ENCODE data around the gene KCNA4. TPM values are rescaled to one million over a fixed set of nuclear protein-coding genes. Genes with fewer than 3 reads are reported as not detected.

KCNA4 gene
- total and polyA plus RNA-seq, 3 donors from 2014 or later: 0.24 to 0.73 (median 0.25) TPM

DNA sequence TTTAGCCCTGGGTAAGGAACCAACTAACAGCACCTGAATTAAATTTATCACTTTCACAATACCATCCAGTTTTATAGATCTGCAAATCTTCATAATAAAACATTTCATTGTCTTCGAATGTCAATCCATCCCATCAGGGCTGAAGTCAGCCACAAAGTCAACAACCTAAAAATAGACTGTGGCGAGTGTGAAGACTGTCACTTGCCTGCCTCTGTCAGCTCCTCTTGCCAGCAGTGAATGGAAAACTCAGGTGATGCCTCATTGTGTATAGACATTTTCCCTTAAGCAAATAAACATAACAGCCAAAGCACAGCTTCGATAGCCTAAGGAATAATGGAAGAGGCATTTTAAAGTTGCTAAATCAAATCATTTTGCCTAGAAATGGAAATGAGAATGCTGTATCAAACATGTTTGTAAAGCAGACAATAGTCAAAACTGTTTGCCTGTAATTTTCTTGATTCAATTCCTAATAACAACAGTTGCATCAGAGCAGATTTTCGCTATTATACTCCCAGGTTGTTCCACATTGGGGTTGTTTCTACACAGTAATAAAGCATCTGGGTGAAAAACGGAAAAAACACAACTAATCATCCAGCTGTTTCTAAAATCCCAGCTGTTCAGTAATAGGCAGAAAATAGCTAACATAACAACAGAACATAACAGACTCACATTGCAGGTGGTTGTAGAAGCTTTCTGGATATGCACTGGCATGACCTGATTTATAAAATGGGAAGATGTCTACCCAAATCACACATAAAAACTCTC lies 15.7 kb downstream of the KCNA4 start:
- 66 to 69% methylated on average over 5 of the region's 5 CpGs for WGBS, 2 donors
- Histone ChIP-seq H3K4me3 (no peak overlapping the region), H3K4me1 (no peaks in the 10 kb centered on the region), H3K27me3 (no peaks in the 10 kb centered on the region), H3K9me3 (no peaks in the 10 kb centered on the region), H3K27ac (no peak overlapping the region), H3K36me3 (ENCODE audit: low read depth, missing control alignments) (no peaks in the 10 kb centered on the region)
- DNase-seq: no peak
- intact Hi-C loops (cut with DNase I; ENCODE audit: low total_unique reads): no loop called here
- TF ChIP-seq, protein P1, sequence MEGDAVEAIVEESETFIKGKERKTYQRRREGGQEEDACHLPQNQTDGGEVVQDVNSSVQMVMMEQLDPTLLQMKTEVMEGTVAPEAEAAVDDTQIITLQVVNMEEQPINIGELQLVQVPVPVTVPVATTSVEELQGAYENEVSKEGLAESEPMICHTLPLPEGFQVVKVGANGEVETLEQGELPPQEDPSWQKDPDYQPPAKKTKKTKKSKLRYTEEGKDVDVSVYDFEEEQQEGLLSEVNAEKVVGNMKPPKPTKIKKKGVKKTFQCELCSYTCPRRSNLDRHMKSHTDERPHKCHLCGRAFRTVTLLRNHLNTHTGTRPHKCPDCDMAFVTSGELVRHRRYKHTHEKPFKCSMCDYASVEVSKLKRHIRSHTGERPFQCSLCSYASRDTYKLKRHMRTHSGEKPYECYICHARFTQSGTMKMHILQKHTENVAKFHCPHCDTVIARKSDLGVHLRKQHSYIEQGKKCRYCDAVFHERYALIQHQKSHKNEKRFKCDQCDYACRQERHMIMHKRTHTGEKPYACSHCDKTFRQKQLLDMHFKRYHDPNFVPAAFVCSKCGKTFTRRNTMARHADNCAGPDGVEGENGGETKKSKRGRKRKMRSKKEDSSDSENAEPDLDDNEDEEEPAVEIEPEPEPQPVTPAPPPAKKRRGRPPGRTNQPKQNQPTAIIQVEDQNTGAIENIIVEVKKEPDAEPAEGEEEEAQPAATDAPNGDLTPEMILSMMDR (IDR thresholded peaks at IDR 0.05): no peak
- no peak for TF ChIP-seq POLR2A (IDR thresholded peaks at IDR 0.05)

DNA sequence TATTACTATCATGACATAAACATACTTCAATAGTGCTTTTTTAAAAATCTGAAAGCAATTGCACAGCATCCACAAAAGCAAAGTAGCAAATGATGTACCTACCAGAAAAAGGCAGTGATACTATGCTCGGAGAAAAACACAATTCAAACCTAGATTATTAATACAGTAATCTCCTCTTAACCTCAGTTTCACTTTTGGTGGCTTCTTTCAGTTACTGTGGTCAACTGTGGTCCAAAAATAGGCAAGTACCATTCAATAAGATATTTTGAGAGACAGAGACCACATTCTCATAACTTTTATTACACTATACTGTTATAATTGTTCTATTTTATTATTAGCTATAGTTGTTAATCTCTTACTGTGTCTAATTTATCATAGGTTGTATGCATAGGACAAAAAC lies 20.8 kb downstream of the KCNA4 start:
- no peak overlapping the region for H3K27ac ChIP-seq
- DNase-seq: no peak
- TF ChIP-seq, protein P1 (IDR thresholded peaks at IDR 0.05): no peak
- TF ChIP-seq POLR2A (IDR thresholded peaks at IDR 0.05): no peak
- no peaks in the 10 kb centered on the region for H3K36me3 ChIP-seq (ENCODE audit: low read depth, missing control alignments)
- H3K4me1 ChIP-seq: no peaks in the 10 kb centered on the region
- H3K9me3 ChIP-seq: no peaks in the 10 kb centered on the region
- 92 to 95% methylated on average over 1 of the region's 1 CpG for WGBS, 2 donors
- intact Hi-C loops (cut with DNase I; ENCODE audit: low total_unique reads): no loop called here
- H3K27me3 ChIP-seq: no peaks in the 10 kb centered on the region
- no peak overlapping the region for H3K4me3 ChIP-seq

DNA sequence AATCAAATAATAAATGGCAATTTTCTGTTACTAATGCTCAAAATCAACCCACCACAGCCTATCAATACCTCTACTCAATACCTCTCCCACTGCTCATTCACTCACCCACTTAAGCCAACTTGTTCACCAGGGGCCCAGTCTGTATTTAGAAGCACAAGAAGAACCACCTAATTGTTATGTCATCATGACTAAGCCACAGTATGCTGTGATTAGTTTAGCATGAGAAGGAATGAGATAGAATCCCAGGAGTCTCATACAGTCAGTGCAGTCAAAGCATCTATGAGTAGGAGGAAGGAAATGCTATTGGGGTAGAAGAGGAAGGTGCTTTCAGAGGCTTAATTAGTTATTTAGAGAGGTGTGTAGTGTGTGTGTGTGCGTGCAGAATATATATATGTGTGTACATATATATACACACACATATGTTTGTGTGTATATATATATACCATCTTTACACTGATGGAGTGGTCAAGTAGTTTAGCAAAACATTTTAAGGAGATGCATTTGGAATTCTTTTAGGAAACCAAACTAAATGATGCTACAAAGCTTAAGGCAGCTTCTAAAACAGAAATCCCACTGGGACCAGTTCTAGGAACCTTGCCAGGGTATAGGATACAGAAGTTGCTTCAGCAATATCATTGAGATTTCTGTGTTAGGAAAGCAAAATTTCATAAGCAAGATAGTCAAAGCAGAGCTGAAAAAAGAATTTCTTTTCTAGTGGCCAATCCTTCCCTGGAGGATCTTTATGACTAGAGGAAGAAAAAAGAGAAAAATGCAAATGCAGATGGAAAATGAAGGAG lies 27.5 kb downstream of the KCNA4 start:
- no peaks in the 10 kb centered on the region for H3K4me1 ChIP-seq
- intact Hi-C loops (cut with DNase I; ENCODE audit: low total_unique reads): no loop called here
- H3K9me3 ChIP-seq: no peaks in the 10 kb centered on the region
- H3K36me3 ChIP-seq (ENCODE audit: low read depth, missing control alignments): no peaks in the 10 kb centered on the region
- TF ChIP-seq POLR2A (IDR thresholded peaks at IDR 0.05): no peak
- TF ChIP-seq, protein P1 (IDR thresholded peaks at IDR 0.05): no peak
- 77 to 91% methylated on average over 1 of the region's 1 CpG for WGBS, 2 donors
- no peak overlapping the region for H3K27ac ChIP-seq
- no peak for DNase-seq
- no peaks in the 10 kb centered on the region for H3K27me3 ChIP-seq
- no peak overlapping the region for H3K4me3 ChIP-seq

- no peaks in the 10 kb centered on the region for H3K9me3 ChIP-seq
- 86 to 95% methylated on average over 1 of the region's 1 CpG for whole genome bisulfite sequencing, 2 donors
- TF ChIP-seq POLR2A (IDR thresholded peaks at IDR 0.05): no peak
- TF ChIP-seq, protein P1 (IDR thresholded peaks at IDR 0.05): no peak
- H3K4me1 ChIP-seq: no peaks in the 10 kb centered on the region
- no peak for DNase-seq
- intact Hi-C loops (cut with DNase I; ENCODE audit: low total_unique reads): no loop called here
- H3K27me3 ChIP-seq: no peaks in the 10 kb centered on the region
- no peak overlapping the region for H3K4me3 ChIP-seq
- no peak overlapping the region for H3K27ac ChIP-seq
- H3K36me3 ChIP-seq (ENCODE audit: low read depth, missing control alignments): no peaks in the 10 kb centered on the region
Observed at GRCh38 chr11:29985248-29985647, 31.6 kb downstream of the KCNA4 start.
